ENCODE data around the gene SCRN2.

SCRN2 gene

DNA sequence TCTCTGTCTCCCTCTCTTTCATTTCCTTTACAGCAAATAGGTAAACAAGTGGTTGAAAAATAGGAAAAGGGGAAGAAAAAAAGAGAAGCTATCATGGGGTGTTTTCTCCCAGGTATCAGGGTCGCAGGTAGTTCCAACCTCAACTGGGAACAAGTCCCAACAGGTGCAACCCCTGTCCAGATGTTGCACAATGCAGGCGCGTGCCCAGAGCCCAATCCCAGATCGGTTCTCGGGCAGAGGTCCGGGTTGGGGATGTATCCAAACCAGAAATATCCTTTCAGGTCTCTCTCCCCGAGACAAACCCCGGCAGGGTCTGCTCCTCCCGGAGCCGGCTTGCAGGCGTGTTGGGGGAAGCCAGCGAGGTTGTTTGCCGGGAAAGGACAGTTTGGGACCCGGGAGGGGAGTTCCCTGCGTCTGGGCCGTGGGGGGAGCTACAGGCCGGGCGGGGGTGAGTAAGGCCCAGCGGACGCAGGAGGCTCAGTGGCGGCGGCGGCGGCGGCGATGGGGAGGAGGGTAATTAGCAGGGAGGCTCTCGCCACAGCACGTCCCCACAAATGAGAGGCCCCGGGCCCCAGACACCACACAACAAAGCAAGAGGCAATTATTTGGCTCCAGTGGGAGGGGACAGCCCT is 31.1 kb upstream of the SCRN2 start:
- DNase-seq (ENCODE audit: low read depth in 2 of 2) = no peak

GRCh38 chr17:47871048-47871447 is 30.0 kb upstream of the SCRN2 start:
- DNase-seq (ENCODE audit: low read depth in 2 of 2) = no peak

DNA sequence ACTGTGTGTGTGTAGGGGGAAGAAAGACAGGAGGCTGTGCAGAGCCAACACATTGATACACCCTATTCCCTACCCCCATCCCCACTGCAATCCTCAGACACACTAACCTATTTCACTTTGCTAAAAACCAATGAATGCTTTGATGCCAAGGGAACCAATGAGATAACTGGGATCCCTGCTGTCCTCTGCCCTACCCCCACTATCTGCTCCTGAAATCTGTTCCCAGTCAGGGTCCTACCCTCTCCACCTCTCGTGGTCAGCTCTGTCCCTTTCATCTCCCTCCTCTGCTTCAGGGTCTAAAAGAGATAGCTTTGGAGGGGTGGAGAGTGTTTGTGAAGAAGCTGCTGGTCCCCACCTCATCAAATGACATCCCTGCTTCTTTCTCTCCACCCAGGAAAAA is 29.0 kb upstream of the SCRN2 start:
- DNase-seq (ENCODE audit: low read depth in 2 of 2) = no peak

DNA sequence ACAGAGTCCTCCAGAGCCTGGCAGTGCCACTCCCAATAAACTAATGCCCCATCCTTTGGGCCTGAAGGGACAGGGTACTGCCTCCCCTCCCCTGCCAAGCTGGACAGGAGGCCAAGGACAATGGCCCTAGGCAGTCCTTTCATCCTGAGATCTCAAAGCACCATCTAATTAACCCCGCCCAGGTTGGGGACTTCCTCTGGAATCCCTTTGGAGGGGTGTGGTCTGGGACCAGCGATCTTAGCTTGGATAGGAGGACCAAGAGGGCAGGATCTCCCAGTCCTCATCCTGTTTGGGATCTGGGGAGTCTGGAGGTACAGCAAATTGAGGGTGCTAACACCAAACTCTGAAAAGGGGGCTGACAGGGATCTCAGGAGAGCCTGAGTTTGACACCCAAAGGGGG is 28.0 kb upstream of the SCRN2 start:
- no peak for DNase-seq (ENCODE audit: low read depth in 2 of 2)

GRCh38 chr17:47867813-47868533 is 26.9 kb upstream of the SCRN2 start:
- DNase-seq (ENCODE audit: low read depth in 2 of 2) = no peak

DNA sequence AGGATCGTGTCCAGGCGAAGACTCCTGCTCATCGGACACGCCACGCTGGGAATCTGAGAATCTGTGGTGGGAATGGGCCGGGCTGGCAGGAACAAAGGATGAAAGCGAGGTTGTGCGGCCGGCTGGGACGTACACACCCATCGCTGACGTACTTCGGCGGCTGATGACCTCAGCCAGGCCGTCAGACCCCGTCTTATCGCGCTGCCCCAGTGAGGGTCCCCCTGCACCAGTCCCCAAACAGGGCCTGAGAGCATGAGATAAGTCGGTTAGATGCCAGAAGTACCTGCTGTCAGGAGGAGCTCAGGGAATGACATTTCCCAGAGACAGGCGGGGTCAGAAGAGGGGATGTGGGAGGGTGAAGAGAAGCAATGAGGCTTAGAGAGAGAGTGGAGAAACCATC is 25.9 kb upstream of the SCRN2 start:
- no peak for DNase-seq (ENCODE audit: low read depth in 2 of 2)

DNA sequence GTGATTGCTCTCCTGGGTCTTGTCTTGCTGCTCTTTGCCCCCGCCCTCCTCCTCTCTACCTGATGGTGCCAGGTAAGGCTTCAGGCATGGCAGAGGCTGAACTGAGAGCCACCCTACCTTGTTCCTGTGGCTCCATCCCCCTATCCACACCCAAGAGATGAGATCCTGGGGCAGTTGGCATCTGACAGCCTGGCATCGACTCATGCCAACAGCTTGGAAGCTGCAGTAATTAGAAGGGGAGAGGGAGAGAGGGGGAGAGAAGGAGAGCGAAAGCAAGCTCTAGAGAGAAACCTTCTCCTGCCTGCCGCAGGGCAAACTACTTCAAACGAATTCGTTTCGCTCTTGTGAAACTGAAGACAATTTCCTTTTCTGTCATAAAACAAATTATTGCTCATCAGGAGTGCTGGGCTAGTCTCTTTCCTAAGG is 23.7 kb upstream of the SCRN2 start:
- DNase-seq (ENCODE audit: low read depth in 2 of 2) = no peak

GRCh38 chr17:47862621-47863440 is 21.8 kb upstream of the SCRN2 start:
- no peak for DNase-seq (ENCODE audit: low read depth in 2 of 2)

GRCh38 chr17:47860386-47860785 is 19.3 kb upstream of the SCRN2 start:
- no peak for DNase-seq (ENCODE audit: low read depth in 2 of 2)

GRCh38 chr17:47857551-47858455 is 16.7 kb upstream of the SCRN2 start:
- DNase-seq (ENCODE audit: low read depth in 2 of 2) = no peak

GRCh38 chr17:47856830-47857229 is 15.8 kb upstream of the SCRN2 start:
- no peak for DNase-seq (ENCODE audit: low read depth in 2 of 2)

GRCh38 chr17:47855737-47856136 is 14.7 kb upstream of the SCRN2 start:
- DNase-seq (ENCODE audit: low read depth in 2 of 2) = no peak

DNA sequence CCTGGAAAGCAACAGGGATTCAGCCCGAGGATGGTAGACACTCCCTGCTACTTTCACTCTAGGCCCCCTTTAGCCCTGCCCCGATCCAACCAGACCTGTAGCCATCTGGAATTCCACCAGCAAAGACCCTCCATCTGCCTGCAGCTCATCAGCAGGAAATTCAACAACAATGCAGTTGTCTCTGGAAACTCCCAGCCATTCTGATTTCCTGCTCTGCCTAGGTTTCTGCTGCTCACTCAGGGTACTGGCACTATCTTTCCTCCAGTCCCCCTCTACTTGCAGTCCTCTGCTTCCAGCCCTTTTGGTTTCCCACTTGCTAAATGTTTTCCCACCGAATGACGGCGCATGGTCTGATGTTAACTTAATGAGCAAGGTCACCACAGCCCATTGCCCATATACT is 12.5 kb upstream of the SCRN2 start:
- no peak for DNase-seq (ENCODE audit: low read depth in 2 of 2)

GRCh38 chr17:47852113-47852949 is 11.3 kb upstream of the SCRN2 start:
- no peak for DNase-seq (ENCODE audit: low read depth in 2 of 2)

DNA sequence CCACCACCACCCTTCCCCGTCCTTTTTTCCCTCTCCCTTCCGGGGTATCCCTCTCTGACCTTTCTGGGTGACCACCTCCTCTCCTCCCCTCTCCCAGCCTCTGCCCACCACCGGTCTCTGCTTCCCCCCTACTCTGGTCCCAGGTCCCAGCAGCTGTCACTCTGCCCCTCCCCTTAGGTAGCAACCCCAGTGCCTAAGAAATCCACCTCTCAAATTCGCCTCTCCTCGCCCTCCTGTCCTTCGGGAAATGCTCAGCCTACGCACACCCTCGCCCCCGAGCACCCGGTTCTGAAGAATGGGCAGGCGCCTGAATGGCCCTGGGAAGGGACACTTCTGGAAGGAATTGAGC is 10.7 kb upstream of the SCRN2 start:
- DNase-seq (ENCODE audit: low read depth in 2 of 2) = no peak

- DNase-seq (ENCODE audit: low read depth in 2 of 2) = peak; percentile 35 to 71
These were observed 9.9 kb upstream of the SCRN2 start, which contains the start of gene SP6 for GRCh38 chr17:47850692-47851573. TSS of gene SP6 (minus strand) at chr17:47851163. CDS start at chr17:47848429, 2,734 bp downstream.

GRCh38 chr17:47850373-47850691 is 9.3 kb upstream of the SCRN2 start:
- DNase-seq (ENCODE audit: low read depth in 2 of 2) = no peak

- no peak for DNase-seq (ENCODE audit: low read depth in 2 of 2)
These were observed 7.1 kb upstream of the SCRN2 start for GRCh38 chr17:47848198-47848513.

DNA sequence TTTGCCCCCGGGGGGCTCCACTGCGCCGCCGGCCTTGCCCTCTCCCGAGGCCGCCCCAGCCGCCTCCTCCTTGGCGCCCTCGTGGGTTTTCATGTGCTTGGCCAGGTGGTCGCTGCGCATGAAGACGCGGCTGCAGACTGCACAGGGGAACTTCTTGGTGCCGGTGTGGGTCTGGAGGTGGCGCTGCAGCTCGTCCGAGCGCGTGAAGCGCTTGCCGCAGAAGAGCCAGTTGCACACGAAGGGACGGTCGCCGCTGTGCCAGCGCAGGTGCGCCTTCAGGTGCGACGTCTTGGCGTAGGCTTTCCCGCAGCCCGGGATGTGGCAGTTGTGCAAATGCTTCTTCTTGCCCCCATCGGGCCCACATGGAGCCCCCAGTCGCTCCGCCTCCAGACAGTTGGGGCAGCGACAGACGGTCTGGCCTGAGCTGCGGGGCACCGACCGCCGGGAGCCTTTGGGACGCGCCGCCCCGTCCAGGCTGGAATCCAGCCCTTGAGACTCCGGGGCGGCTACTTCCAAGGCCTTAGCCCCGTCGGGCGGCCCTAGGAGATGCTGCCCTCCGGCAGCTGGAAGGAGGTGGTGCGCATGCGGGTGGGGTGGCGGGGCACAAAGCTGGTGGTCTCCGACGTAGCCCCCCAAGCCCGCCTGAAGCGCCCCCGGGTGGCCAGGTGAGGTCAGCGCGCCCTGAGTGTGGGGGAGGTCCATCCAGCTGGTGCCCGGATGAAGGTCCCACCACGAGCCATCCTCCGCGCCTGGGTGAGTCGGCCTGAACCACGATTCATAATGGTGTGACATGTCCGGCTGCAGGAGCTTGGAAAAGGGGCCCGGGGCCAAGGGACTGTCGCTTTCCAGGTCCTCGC is 6.5 kb upstream of the SCRN2 start:
- no peak for DNase-seq (ENCODE audit: low read depth in 2 of 2)

Measured in stimulated activated CD8-positive, alpha-beta memory T cell treated with anti-CD3 and anti-CD28 coated beads, Interleukin-7, amount 100 ng/mL, for 4 hours (primary cell).